Amygdala (tissue), 56 donors: Measurements from ENCODE around the gene P3H2.

Experiments
- DNase-seq, 56 donors: peaks; one replicate each; lab custom pipeline; 2025; lab: John Stamatoyannopoulos, UW

The P3H2 gene

DNA sequence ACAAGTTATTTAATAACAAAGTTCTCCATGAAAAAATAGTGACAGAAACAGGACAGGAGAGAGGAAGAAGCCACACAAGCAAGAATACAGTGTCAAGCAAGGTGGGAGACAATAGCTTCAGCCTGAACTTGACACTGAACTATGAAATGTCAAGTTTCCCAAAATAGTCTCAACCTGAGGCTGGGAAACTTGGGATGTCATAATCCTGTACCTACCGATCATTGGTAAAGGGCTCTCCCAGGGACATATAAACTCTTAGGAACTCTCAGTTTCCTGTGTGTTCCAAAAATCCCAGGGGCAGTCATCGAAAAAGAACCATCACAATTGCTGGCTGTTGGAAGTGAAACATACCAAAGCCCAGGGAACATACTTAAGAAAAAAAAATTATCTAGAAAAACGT is 211.6 kb downstream of the P3H2 start:
- DNase-seq = no peak

DNA sequence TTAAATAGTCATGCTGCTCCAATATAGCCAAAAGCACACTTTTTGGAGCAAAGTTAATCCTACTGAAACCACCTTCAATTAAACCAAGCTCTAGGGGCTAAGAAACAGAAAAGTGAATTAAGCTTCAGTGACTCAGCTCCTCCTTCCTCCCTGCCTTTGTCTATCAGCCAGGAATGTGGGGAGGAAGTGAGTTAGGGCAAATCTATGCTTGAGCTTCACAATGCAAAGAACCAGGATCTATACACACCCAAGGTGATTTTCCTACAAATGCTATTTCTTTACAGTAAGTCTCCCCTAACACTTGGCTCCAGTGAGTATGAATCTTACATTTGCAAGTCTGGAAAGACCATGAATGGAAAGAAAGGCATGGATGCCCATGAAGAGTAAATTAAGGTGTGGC is 212.1 kb downstream of the P3H2 start:
- DNase-seq = no peak

DNA sequence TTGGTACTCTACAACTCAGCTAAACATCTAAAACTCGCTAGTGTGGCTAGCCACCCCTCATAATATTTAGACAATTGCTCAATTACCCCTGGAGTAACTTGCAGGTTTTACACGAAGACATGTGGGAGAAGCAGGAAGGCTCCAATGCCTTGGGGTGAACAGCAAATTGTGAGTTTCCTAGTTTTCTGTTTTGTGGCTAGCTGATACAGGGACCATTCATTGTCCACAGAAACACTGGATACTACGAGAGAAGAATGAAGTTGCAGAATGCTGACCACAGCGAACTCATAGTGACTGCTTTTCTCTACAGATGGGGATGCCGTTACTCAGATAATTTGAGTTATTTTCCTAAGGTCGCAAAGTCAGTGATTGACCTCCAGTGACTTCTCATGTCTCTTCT is 212.9 kb downstream of the P3H2 start:
- no peak for DNase-seq
